HG02981 (cell line): ENCODE measurements around the gene RRP1.
A peak's percentile ranks its signal among the peaks of the same experiment; 100 is the strongest.

Experiments used
- ATAC-seq: cut with Tn5 transposase; IDR thresholded peaks from one replicate; pipeline ENCODE4 v1.9.1; 2021; ENCODE audit warnings: mild to moderate bottlenecking, moderate library complexity; ENCODE audit not compliant: unreplicated experiment

Gene RRP1

DNA sequence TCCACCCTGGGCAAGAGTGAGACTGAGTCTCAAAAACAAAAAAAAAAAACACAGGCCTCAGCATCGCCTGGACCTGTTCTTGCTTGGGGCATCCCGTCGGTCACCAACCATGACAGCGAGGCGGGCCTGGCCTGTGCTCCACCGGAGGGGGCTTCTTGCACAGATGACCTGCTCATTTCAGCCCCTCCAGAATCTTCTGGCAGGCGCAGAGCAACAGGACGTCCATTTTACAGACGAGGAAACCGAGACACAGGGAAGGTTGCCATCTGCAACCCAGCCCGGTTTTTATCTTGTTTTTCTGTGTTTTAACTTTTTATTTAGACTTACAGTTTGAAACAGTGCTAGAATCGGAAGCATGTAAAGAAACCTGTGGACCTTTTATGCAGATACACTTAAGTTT lies 14.2 kb upstream of the RRP1 start:
- no peak for ATAC-seq

DNA sequence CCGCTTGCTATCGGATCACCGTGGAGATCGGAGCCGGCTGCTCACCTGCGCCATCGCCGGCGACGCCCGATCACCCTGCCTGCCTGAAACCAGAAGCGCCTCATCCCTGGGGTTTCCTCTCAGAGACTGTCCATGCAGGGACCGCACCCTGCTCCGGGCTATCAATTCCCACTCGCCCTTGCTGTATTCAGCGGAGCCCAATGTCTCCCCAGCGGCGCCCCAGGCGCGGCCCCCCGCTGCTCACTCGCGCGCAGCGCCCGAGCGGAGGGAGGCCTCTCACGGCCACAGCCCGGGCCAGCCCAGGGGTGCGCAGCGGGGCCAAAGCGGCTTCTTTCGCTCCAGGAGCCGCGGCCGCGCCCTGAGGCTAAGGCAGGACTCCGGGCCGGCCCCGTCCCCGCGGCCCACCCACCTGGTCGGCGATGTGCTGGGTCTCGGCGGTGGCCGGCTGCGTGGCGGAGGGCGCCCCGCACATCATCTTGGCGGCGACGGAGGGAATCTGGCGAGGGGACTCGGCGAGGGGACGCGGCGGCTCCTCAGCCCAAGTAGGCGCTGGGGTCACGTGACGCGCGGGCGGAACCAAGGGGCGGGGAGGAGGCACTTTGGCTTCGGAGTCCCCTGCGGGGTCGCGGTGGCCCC lies 13.5 kb upstream of the RRP1 start, which contains the start of gene CSTB:
TSS of gene CSTB (minus strand) at position 514 of the 636 bp plus-strand sequence. CDS start at position 475, 39 bp downstream.
- peak; percentile 63 for ATAC-seq

DNA sequence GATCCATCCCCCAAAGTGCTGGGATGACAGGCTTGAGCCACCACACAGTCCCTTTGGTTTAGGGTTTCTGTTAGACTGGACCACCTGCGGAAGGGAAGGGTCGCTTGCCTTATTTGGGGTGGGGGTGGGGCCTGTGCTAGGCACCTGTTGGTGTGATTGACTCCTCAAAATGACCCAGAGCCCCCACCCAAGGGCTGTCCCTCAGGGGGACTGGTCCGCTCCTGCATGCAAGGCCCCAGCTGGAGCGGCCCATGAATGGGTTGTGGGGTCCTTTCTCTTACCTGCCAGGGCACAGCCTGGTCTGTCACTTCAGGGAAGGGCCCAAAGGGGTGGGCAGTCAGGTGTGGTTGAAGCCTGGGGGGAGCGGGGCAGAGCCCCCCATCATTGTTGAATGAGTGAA lies 11.4 kb upstream of the RRP1 start:
- ATAC-seq: no peak

DNA sequence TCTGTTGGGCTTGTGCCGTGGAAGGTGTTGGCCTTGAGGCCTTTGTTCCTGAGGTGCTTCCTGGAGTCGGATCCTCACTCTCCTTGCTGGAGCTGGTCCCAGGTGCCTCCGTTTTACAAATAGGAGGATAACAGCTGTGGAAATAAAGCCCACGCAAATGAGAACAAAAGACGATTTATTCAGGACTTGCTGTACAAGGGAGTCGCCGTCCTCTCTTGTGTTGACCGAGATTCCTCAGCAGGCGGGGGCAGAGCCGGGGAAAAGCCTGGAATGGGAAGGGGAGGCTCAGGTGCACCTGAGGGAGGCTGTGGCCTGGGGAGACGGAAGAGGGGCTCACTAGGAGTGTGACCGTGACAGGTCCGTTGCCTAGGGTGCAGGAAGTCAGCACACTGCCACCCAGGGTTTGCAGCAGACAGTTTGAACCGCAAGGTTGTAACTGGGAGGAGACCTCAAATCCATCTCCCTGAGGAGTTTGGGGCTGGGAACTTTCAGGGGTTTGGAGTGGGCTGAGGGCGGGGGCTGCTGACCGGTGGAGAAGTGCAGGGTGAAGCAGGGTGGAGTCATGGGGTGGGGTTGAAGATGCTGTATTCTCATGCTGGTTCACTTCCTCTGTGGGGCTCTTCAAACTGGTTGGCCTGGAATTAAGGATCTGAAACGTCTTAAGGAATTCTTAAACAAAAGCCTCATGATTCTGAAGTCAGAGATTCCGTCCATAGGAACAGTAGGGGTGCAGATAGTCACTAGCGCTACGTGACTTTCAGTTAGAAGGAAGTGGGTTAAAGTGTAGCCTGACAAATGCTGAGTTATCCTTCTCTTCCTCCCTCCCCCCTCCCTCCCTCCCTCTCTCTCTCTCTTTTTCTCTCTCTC lies 10.7 kb upstream of the RRP1 start:
- no peak for ATAC-seq

DNA sequence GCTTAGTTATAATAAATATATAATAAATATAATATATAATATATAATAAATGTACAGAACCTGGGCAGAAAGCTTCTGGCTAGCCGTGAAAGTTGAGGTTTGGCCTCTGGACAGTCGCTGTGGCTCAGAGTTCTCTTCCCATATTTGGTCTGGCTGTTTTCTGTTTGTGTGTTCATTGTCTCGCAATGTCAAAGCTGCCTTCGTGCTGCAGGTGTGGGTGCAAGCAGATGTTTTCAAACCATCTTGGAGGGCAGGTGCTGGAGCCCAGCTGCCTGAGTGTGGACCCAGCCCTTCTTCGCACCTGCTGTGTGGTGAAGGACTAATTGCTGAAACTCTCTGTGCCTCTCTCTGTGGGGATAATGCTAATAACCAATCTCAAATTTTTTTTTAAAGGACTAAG lies 9.7 kb upstream of the RRP1 start:
- ATAC-seq: no peak

DNA sequence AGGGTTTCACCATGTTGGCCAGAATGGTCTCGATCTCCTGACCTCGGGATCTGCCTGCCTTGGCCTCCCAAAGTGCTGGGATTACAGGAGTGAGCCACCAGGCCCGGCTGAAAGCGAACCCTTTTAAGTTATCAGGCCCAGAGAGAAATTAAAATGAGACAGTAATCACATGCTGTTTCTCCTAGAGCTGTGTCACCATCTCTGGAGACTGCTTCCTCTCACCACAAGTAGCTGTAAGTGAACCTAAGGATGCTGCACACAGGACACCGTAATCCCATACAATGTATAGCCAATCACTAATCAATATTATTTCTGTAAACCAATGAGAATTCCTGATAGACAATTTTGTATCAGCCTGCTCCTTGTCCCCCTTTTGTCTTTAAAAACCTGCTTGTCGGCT lies 7.5 kb upstream of the RRP1 start:
- ATAC-seq: no peak

DNA sequence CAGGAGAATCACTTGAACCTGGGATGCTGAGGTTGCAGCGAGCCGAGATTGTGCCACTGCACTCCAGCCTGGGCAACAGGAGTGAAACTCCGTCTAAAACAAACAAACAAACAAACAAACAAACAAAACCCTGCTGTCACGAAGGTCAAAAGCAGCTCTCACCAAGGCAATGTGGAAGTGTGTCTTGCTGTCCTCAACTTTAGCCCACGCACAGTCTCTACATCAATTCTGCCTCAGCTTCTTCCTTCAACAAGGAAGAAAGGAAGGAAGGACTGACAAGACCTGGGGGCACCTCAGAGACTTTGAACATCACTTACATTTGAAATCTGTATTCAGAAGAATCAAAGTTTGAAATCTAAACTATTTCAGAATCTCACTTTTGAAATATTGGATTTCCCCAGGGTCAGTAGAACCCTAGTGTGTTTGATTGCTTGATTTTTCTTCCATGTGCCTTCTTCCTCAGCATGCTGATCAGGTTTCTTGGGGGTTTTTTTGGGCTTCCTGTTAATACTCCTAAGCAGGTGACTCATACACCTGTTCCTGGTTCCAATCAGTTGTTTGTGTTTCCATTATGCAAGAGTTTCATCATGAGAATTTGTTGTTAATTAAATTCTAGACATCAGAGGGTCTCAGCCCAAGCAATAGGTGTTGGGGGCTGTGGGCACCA lies 6.8 kb upstream of the RRP1 start:
- ATAC-seq: no peak

DNA sequence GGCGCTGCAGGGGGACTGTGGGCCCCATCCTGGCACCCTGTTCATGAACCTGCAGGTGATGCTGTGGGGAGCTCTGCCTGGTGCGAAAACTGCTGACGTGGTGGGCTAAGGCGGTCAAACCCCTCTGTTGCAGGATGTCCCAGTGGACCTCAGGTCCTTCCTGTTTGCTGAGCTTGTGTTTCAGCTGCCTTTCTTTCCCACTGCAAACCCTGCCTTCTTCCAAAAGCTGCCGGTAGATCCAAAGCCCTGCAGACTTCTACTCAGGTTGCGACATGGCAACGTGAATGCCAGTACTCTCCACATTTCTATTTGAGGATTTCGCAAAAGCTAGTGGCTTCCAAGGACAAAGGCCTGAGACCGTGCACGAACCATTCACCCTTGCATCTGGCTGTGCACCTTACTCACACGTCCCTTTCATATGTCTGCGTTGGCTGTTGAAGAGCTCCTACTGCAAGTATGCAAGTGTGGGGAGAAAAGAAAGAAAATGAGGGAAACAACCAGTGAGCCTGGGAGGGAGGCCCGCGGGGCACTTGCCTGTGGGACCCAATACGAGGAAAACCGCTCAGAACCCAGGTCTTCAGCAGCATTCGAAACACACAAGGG lies 6.2 kb upstream of the RRP1 start:
- ATAC-seq: no peak

DNA sequence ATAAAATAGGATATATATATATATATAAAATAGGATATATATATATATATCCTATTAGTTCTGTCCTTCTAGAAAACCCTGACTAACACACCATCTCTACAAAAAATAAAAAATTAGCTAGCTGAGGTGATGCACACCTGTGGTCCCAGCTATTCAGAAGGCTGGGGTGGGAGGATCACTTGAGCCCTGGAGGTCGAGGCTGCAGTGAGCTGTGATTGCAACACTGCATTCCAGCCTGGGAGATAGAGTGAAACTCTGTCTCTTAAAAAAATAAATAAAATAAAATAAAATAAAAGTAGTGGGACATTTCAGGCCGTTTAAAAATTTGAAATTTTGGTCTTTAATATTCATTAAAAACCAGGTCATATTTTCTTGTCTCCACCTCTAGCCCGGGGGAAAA lies 4.2 kb upstream of the RRP1 start:
- ATAC-seq: no peak

DNA sequence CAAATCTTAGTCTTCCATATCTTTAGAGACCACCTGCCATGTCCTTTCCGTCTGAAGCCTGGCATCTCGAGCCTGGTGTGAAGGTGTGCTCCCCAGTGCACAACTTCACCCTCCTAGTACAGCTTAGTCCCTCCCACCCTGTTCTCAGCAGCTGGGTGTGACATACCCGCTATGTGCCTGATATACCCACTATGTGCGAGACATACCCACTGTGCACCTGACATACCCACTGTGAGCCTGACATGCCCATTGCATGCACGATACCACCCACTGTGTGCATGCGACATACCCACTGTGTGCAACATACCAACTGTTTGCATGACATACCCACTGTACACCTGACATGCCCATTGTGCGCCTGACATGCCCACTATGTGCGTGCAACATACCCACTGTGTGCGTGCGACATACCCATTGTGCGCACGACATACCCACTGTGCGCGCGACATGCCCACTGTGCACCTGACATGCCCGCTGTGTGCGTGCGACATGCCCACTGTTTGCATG lies 3.0 kb upstream of the RRP1 start:
- no peak for ATAC-seq

DNA sequence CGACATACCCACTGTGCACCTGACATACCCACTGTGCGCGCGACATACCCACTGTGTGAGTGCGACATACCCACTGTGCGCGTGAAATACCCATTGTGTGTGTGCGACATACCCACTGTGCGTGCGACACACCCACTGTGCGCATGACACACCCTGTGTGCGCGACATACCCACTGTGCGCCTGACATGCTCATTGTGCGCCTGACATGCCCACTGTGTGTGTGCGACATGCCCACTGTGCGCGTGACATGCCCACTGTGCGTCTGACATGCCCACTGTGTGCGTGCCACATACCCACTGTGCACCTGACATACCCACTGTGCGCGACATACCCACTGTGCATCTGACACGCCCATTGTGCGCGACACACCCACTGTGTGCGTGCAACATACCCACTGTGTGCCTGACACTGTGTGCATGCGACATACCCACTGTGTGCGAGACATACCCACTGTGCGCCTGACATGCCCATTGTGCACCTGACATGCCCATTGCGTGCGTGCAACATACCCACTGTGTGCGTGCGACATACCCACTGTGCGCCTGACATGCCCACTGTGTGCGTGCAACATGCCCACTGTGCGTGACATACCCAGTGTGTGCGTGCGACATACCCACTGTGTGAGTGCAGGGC lies 2.5 kb upstream of the RRP1 start:
- ATAC-seq: no peak

DNA sequence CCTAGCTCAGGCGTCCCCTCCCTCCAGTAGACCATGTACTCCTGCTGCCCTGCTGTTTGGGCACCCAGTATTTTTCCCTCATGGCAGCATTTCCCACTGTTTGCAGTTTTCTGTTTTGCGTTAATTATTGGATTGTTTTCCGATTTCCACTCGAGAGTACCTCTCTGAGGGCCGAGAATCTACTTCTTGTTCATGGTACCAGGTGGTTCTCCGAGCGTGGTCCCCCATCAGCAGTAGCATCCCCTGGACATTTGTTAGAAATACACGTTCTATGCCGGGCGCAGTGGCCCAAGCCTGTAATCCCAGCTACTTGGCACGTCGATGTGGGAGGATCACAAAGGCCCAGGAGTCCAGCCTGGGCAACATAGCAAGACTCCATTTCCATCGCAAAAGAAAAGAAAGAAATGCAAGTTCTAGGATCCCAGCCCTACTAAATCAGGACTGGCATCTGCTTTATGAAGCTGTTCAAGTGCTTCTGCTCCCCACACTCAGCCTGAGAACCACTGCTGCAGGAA lies 690 bp downstream of the RRP1 start:
- no peak for ATAC-seq

DNA sequence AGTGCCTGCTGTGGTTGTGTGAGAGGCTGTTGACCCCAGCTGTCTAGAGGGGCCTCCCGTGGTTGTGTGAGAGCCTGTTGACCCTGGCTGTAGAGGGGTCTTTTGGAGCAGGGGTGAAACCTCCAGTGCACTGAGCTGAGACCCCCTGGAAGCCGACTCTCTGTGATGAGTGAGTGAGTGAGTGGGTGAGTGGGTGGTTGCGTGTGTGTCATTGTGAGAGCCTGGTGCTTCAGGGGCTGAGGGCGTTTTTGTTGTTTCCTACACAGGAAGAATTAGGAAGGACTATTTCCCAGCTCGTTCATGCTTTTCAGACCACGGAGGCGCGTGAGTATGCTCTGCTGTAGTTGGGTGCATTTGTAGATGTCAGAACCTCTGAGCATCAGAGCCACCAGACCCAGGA lies 3.0 kb downstream of the RRP1 start:
- ATAC-seq: no peak

DNA sequence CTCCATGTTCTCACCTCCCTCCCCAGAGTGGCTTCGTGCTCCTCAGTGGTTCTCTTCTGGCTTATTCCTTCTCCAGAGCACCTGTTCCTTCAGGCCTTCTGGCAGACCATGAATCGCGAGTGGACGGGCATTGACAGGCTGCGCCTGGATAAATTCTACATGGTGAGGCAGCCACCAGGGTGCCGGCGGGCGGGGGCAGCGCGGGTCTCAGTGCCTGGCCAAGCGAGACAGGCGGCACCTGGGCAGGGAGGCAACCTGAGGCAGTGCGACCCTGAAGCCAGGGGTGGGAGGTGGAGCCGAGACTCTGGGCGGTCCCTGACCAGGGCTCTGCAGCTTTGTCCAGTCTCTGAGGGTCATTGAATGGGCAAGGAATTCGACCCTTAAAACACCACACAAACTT lies 3.9 kb downstream of the RRP1 start:
- no peak for ATAC-seq

DNA sequence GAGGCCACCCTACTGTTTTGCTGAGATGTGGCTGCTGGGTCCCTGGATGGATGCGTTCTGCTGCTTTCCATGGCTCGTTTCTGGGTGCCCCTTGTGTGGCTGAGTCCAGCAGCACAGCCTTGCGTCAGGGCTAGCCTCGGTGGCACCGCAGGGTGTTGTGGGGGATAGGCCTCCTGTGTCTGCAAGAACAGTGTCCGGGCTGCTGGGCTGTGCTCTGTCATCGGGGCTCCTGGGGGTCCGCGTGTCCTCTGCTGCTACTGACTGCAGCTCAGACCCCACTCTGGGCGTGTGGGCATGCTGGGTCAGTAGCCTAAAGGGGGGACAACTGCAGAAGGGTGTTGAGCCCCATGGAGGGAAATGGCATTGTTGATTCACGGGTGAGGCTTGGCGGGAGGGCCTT lies 4.9 kb downstream of the RRP1 start:
- no peak for ATAC-seq

DNA sequence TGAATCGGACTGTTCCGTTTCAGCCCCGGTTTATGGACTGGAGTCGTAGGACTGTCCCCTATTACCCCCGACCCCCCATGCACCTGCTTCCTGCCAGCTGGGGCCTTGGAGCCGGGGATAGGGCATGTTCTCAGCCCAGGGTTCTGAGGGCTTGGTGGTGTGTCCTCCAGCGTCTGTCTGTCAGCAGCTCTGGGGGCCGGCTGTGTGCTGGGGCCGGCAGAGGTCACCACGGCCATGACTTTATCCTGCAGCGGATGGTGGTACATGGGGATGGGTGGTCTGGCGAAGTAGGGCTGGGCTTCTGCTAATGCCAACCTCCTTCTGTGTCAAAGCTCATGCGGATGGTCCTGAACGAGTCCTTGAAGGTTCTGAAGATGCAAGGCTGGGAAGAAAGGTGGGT lies 5.5 kb downstream of the RRP1 start:
- no peak for ATAC-seq

DNA sequence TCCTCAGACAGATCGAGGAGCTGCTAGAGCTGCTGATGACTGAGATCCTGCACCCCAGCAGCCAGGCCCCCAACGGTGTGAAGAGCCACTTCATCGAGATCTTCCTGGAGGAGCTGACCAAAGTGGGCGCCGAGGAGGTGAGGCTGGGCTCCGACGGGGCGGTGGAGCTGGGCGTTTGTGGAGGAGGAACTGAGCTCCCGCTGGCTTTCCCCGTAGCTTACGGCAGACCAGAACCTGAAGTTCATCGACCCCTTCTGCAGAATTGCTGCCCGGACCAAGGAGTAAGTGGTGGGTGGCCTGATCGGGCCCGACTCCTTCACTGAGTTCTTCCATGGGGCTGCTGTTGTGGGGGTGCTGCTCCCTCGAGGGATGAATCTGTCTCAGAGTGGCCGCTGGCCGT lies 8.0 kb downstream of the RRP1 start:
- no peak for ATAC-seq

DNA sequence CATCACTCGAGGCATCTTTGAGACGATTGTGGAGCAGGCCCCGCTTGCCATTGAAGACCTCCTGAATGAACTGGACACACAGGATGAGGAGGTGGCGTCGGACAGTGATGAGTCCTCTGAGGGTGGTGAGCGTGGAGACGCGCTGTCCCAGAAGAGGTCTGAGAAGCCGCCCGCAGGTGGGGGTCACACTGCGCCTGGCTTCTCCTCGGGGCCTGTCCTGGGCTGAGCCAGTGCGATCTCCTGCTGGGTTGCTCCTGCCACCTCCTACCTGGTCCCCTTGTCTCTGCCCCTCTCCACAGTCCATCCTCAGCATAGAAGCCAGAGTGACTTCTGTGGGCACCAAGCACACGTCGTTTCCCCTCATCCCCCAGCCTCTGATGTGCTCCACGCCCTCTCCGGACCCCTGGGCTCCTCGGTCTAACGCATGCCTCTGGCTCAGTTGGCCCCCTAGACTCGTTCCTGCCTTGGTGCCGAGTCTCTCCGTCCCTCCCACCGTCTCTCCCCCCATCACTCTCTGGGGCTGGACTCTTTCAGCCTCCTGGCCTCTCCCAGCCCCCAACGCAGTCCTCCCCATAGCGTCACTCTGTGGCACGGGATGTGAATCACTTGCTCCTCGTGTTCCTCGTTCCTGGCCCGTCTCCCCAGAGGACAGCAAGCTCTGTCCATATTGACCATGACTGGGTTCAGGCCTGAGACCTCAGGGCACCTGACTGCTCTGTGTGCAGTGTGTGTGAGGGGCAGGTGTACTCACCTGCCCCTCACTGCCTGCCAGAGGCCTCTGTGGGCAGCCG lies 8.7 kb downstream of the RRP1 start:
- no peak for ATAC-seq

DNA sequence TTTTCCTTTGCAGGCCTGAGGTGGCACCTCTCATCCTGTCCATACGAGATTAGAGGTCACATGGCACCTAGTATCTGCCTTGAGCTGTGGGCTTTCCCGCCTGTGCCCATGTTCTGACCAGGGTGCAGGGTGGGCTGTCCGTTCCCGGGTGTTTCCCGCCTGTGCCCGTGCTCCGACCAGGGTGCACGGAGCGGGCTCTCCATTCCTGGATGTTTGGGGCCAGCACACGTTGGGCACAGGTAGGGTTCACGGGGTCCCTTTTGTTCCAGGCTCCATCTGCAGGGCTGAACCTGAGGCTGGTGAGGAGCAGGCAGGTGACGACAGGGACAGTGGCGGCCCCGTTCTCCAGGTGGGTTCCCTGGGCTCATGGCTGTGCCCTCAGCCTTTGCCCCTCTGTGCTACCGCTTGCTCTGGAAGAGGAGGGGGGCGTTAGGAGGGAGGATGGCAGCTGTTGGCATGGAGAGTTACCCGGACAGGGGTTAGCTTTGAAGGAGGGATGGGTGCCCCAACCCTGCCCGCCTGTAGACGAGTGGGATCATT lies 10.0 kb downstream of the RRP1 start:
- no peak for ATAC-seq

DNA sequence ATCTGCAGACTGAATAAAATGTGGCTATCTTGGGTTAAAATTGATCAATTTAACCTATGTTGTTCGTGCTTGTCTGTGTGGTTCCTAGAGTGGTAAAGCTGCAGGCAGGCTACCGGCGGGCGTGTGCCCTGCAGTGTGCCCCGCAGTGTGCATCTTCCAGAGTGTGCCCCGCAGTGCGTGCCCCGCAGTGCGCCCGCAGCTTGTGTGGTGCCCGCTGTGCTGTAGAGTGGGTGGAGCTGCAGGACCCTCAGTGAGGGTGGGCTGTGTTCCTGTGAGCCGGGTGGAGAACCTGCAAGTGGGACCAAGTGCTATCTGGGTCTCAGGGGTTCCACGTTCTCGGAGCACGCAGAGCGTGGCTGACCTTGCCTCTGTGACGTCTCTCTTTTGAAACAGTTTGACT lies 10.7 kb downstream of the RRP1 start:
- ATAC-seq: no peak
